Measurements from ENCODE around the gene TPK1. TPM values are rescaled to one million over a fixed set of nuclear protein-coding genes. Genes with fewer than 3 reads are reported as not detected.
"Not testable (repeated sequence)": the region's sequence is repeated elsewhere in the genome, so short reads cannot be mapped to it uniquely, and the experiment has no call there.

TPK1 gene
- total RNA-seq, 5 donors from 2014 or later (not counting 1 experiment from before 2014, with no cell fraction given), result 19.1 to 31.6 (median 22.0) TPM

GRCh38 chr7:144418931-144419330 lies 416.9 kb downstream of the TPK1 start:
- POLR2A ChIA-PET; H3K9me3 ChIP-seq; CTCF ChIA-PET; H3K4me1 Mint-ChIP-seq; H3K4me3 Mint-ChIP-seq; H3K27me3 ChIP-seq (replicated peaks in 1 of 2; ENCODE audit: control insufficient read depth in 2 of 2, extremely low read depth in 1 of 2, insufficient read depth in 2 of 2, low read length in 1 of 2); DNase-seq; ATAC-seq (replicated peaks in 1 of 4); H3K36me3 ChIP-seq (ENCODE audit: control insufficient read depth in 2 of 2, extremely low read depth in 1 of 2, insufficient read depth in 1 of 2, low read length in 1 of 2); H3K4me1 ChIP-seq (ENCODE audit: control insufficient read depth in 1 of 2, extremely low read depth in 1 of 2, insufficient read depth in 2 of 2, low read length in 2 of 2); H3K36me3 Mint-ChIP-seq; H3K27ac ChIP-seq (ENCODE audit: low read length); H3K9me3 Mint-ChIP-seq; H3K4me3 ChIP-seq (ENCODE audit: control insufficient read depth in 1 of 2, extremely low read depth in 1 of 2, low read length in 1 of 2); H3K27ac Mint-ChIP-seq: not testable (repeated sequence)
- WGBS (ENCODE audit: insufficient coverage), result 100% methylated on average over 2 of the region's 4 CpGs
- H3K27me3 Mint-ChIP-seq, result peaks cover 7 to 14% of the 10 kb centered on the region in 2 donors

GRCh38 chr7:144416341-144416740 lies 419.5 kb downstream of the TPK1 start:
- no peak for ATAC-seq (replicated peaks in 1 of 4)
- H3K4me1 Mint-ChIP-seq, result no peaks in the 10 kb centered on the region
- no peaks in the 10 kb centered on the region for H3K36me3 Mint-ChIP-seq
- H3K4me3 Mint-ChIP-seq, result no peak overlapping the region
- no peak overlapping the region for H3K27ac Mint-ChIP-seq
- ChIA-PET POLR2A (no interaction called here), CTCF (no interaction called here)
- Histone ChIP-seq H3K27me3 (replicated peaks in 1 of 2; ENCODE audit: control insufficient read depth in 2 of 2, extremely low read depth in 1 of 2, insufficient read depth in 2 of 2, low read length in 1 of 2) (no peaks in the 10 kb centered on the region), H3K27ac (ENCODE audit: low read length) (no peak overlapping the region), H3K9me3 (no peaks in the 10 kb centered on the region), H3K36me3 (ENCODE audit: control insufficient read depth in 2 of 2, extremely low read depth in 1 of 2, insufficient read depth in 1 of 2, low read length in 1 of 2) (no peaks in the 10 kb centered on the region), H3K4me3 (ENCODE audit: control insufficient read depth in 1 of 2, extremely low read depth in 1 of 2, low read length in 1 of 2) (no peak overlapping the region), H3K4me1 (ENCODE audit: control insufficient read depth in 1 of 2, extremely low read depth in 1 of 2, insufficient read depth in 2 of 2, low read length in 2 of 2) (no peaks in the 10 kb centered on the region)
- DNase-seq, result no peak
- H3K9me3 Mint-ChIP-seq, result no peaks in the 10 kb centered on the region
- peaks cover 7 to 14% of the 10 kb centered on the region in 2 donors for H3K27me3 Mint-ChIP-seq

- H3K9me3 ChIP-seq, result no peaks in the 10 kb centered on the region
- ChIA-PET POLR2A (no interaction called here), CTCF (interaction anchor here in 1 of 2 donors (1.0 kb wide), 1 partner anchor 24 kb away, joined by 3 read pairs; no protein-coding TSS in a partner anchor)
- H3K4me3 ChIP-seq (ENCODE audit: control insufficient read depth in 1 of 2, extremely low read depth in 1 of 2, low read length in 1 of 2), result no peak overlapping the region
- DNase-seq, result no peak
- Mint-ChIP-seq H3K27ac (no peak overlapping the region), H3K9me3 (no peaks in the 10 kb centered on the region), H3K27me3 (peaks cover 7 to 15% of the 10 kb centered on the region in 2 donors), H3K36me3 (no peaks in the 10 kb centered on the region), H3K4me1 (no peaks in the 10 kb centered on the region), H3K4me3 (no peak overlapping the region)
- no peaks in the 10 kb centered on the region for H3K36me3 ChIP-seq (ENCODE audit: control insufficient read depth in 2 of 2, extremely low read depth in 1 of 2, insufficient read depth in 1 of 2, low read length in 1 of 2)
- ATAC-seq (replicated peaks in 1 of 4), result no peak
- peaks cover 0 to 1% of the 10 kb centered on the region in 2 experiments for H3K27me3 ChIP-seq (replicated peaks in 1 of 2; ENCODE audit: control insufficient read depth in 2 of 2, extremely low read depth in 1 of 2, insufficient read depth in 2 of 2, low read length in 1 of 2)
- H3K27ac ChIP-seq (ENCODE audit: low read length), result no peak overlapping the region
- no peaks in the 10 kb centered on the region for H3K4me1 ChIP-seq (ENCODE audit: control insufficient read depth in 1 of 2, extremely low read depth in 1 of 2, insufficient read depth in 2 of 2, low read length in 2 of 2)
Measured at GRCh38 chr7:144415858-144416257, 420.0 kb downstream of the TPK1 start.

GRCh38 chr7:144414815-144415214 lies 421.0 kb downstream of the TPK1 start:
- Mint-ChIP-seq H3K4me1 (no peaks in the 10 kb centered on the region), H3K36me3 (no peaks in the 10 kb centered on the region), H3K27me3 (peaks cover 7 to 26% of the 10 kb centered on the region in 2 donors), H3K4me3 (no peak overlapping the region), H3K27ac (no peak overlapping the region), H3K9me3 (no peaks in the 10 kb centered on the region)
- Histone ChIP-seq H3K27ac (ENCODE audit: low read length) (no peak overlapping the region), H3K4me1 (ENCODE audit: control insufficient read depth in 1 of 2, extremely low read depth in 1 of 2, insufficient read depth in 2 of 2, low read length in 2 of 2) (no peaks in the 10 kb centered on the region), H3K36me3 (ENCODE audit: control insufficient read depth in 2 of 2, extremely low read depth in 1 of 2, insufficient read depth in 1 of 2, low read length in 1 of 2) (no peaks in the 10 kb centered on the region), H3K4me3 (ENCODE audit: control insufficient read depth in 1 of 2, extremely low read depth in 1 of 2, low read length in 1 of 2) (no peak overlapping the region), H3K27me3 (replicated peaks in 1 of 2; ENCODE audit: control insufficient read depth in 2 of 2, extremely low read depth in 1 of 2, insufficient read depth in 2 of 2, low read length in 1 of 2) (peaks cover 0 to 6% of the 10 kb centered on the region in 2 experiments), H3K9me3 (no peaks in the 10 kb centered on the region)
- ATAC-seq (replicated peaks in 1 of 4) (no peak), DNase-seq (no peak)
- CTCF ChIA-PET, result interaction anchor here in 1 of 2 donors (1.0 kb wide), 1 partner anchor 23 kb away, joined by 3 read pairs; no protein-coding TSS in a partner anchor
- POLR2A ChIA-PET, result no interaction called here
- WGBS (ENCODE audit: insufficient coverage), result 100% methylated on average over 2 of the region's 3 CpGs

GRCh38 chr7:144410441-144410840 lies 425.4 kb downstream of the TPK1 start:
- ATAC-seq (replicated peaks in 1 of 4), result no peak
- Histone ChIP-seq H3K27me3 (replicated peaks in 1 of 2; ENCODE audit: control insufficient read depth in 2 of 2, extremely low read depth in 1 of 2, insufficient read depth in 2 of 2, low read length in 1 of 2) (peaks cover 0 to 6% of the 10 kb centered on the region in 2 experiments), H3K4me3 (ENCODE audit: control insufficient read depth in 1 of 2, extremely low read depth in 1 of 2, low read length in 1 of 2) (no peak overlapping the region), H3K36me3 (ENCODE audit: control insufficient read depth in 2 of 2, extremely low read depth in 1 of 2, insufficient read depth in 1 of 2, low read length in 1 of 2) (no peaks in the 10 kb centered on the region), H3K9me3 (no peaks in the 10 kb centered on the region), H3K4me1 (ENCODE audit: control insufficient read depth in 1 of 2, extremely low read depth in 1 of 2, insufficient read depth in 2 of 2, low read length in 2 of 2) (no peaks in the 10 kb centered on the region), H3K27ac (ENCODE audit: low read length) (no peak overlapping the region)
- H3K9me3 Mint-ChIP-seq, result no peaks in the 10 kb centered on the region
- CTCF ChIA-PET, result interaction anchor here in 1 of 2 donors (0.6 kb wide), 1 partner anchor 1063 kb away, joined by 3 read pairs; no protein-coding TSS in a partner anchor
- POLR2A ChIA-PET, result no interaction called here
- H3K4me3 Mint-ChIP-seq, result no peak overlapping the region
- H3K27me3 Mint-ChIP-seq, result peaks cover 20 to 22% of the 10 kb centered on the region in 2 donors
- DNase-seq, result no peak
- H3K27ac Mint-ChIP-seq, result no peak overlapping the region
- no peaks in the 10 kb centered on the region for H3K36me3 Mint-ChIP-seq
- no peaks in the 10 kb centered on the region for H3K4me1 Mint-ChIP-seq
- WGBS (ENCODE audit: insufficient coverage), result 25% methylated on average over 4 of the region's 4 CpGs

GRCh38 chr7:144408121-144408520 lies 427.7 kb downstream of the TPK1 start:
- H3K36me3 ChIP-seq (ENCODE audit: control insufficient read depth in 2 of 2, extremely low read depth in 1 of 2, insufficient read depth in 1 of 2, low read length in 1 of 2), result no peaks in the 10 kb centered on the region
- H3K9me3 ChIP-seq, result no peaks in the 10 kb centered on the region
- WGBS (ENCODE audit: insufficient coverage), result 50% methylated on average over 1 of the region's 3 CpGs
- ChIA-PET POLR2A (interaction anchor here in 1 of 2 donors (0.7 kb wide), 1 partner anchor 298 kb away, joined by 5 read pairs; no protein-coding TSS in a partner anchor), CTCF (no interaction called here)
- no peaks in the 10 kb centered on the region for H3K36me3 Mint-ChIP-seq
- H3K4me1 ChIP-seq (ENCODE audit: control insufficient read depth in 1 of 2, extremely low read depth in 1 of 2, insufficient read depth in 2 of 2, low read length in 2 of 2), result peaks cover 0 to 6% of the 10 kb centered on the region in 2 experiments
- DNase-seq (no peak), ATAC-seq (replicated peaks in 1 of 4) (no peak)
- H3K4me3 ChIP-seq (ENCODE audit: control insufficient read depth in 1 of 2, extremely low read depth in 1 of 2, low read length in 1 of 2), result no peak overlapping the region
- H3K27ac Mint-ChIP-seq, result no peak overlapping the region
- H3K27me3 Mint-ChIP-seq, result peaks cover 13 to 17% of the 10 kb centered on the region in 2 donors
- no peak overlapping the region for H3K4me3 Mint-ChIP-seq
- peaks cover 0 to 6% of the 10 kb centered on the region in 2 experiments for H3K27me3 ChIP-seq (replicated peaks in 1 of 2; ENCODE audit: control insufficient read depth in 2 of 2, extremely low read depth in 1 of 2, insufficient read depth in 2 of 2, low read length in 1 of 2)
- no peaks in the 10 kb centered on the region for H3K4me1 Mint-ChIP-seq
- H3K27ac ChIP-seq (ENCODE audit: low read length), result no peak overlapping the region
- no peaks in the 10 kb centered on the region for H3K9me3 Mint-ChIP-seq

All from T-cell (primary cell).